Calu3 (cell line): ENCODE results near the gene PPCS. TPM values are rescaled to one million over a fixed set of nuclear protein-coding genes. Genes with fewer than 3 reads are reported as not detected.
"Not testable (repeated sequence)": the region's sequence is repeated elsewhere in the genome, so short reads cannot be mapped to it uniquely, and the experiment has no call there.

Source experiments
- BruUV-seq: library from RNA; stranded (reverse); fragments of 400-500 nt; replicated peaks from 2 replicates; lab custom pipeline; 2021; lab: Mats Ljungman, UMichigan
- CTCF ChIA-PET: fragments of 300-600 bp; sonication (Branson Sonifier 250); formaldehyde crosslinking; loops from one replicate; lab custom pipeline; 2022; ENCODE audit warnings: antibody characterized with exemption; lab: Charles Lee
- DNase-seq: peaks from one replicate; pipeline ENCODE4 v3.0.0; 2022
- H3K27ac Mint-ChIP-seq: one replicate; pipeline ENCODE4 v1.8.0; 2022; ENCODE audit warnings: mixed read lengths; ENCODE audit not compliant: unreplicated experiment
- H3K27me3 Mint-ChIP-seq: one replicate; pipeline ENCODE4 v1.8.0; 2022; ENCODE audit warnings: mixed read lengths; ENCODE audit not compliant: unreplicated experiment
- H3K36me3 Mint-ChIP-seq: one replicate; pipeline ENCODE4 v1.8.0; 2022; ENCODE audit warnings: mild to moderate bottlenecking, moderate library complexity, mixed read lengths; ENCODE audit not compliant: insufficient read depth, unreplicated experiment
- H3K4me1 Mint-ChIP-seq: one replicate; pipeline ENCODE4 v1.8.0; 2022; ENCODE audit warnings: mild to moderate bottlenecking, low read depth, mixed read lengths; ENCODE audit not compliant: unreplicated experiment
- H3K4me3 Mint-ChIP-seq: one replicate; pipeline ENCODE4 v1.8.0; 2022; ENCODE audit warnings: mild to moderate bottlenecking, low read depth, moderate library complexity, mixed read lengths; ENCODE audit not compliant: unreplicated experiment
- H3K9me3 Mint-ChIP-seq: one replicate; pipeline ENCODE4 v1.8.0; 2022; ENCODE audit warnings: low read depth, mixed read lengths; ENCODE audit not compliant: unreplicated experiment
- CTCF ChIP-seq: fragments of 200-600 bp; IDR thresholded peaks from one replicate; pipeline ENCODE4 v1.8.0; 2022; ENCODE audit warnings: antibody characterized with exemption; ENCODE audit not compliant: unreplicated experiment
- intact Hi-C: fragments of 100-400 bp; cut with micrococcal nuclease; formaldehyde crosslinking; loops from one replicate; pipeline ENCODE4 v1.10.0; 2022; ENCODE audit not compliant: unreplicated experiment
- total RNA-seq: library from RNA; stranded (reverse); gene quantifications from 2 replicates; pipeline ENCODE4 v1.2.3, GENCODE V29; 2022

The PPCS gene
- total RNA-seq, 1 experiment from 2014 or later: 67.8 TPM

DNA sequence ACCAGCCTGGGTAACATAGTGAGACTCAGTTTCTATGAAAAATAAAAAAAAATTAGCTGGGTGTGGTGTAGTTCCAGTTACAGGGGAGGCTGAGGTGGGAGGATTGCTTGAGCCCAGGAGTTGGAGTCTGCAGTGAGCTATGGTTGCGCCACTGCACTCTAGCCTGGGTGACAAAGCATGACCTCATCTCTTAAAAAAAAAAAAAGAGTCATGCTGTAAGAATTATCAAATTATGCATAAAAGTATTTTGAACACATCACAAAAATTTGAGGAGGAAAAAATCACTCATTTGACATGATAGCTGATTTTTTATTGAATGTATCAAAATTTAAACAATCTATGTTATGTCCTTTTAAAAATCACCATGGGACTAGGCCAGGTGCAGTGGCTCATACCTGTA lies 24.6 kb downstream of the PPCS start:
- Mint-ChIP-seq H3K27me3 (no peaks in the 10 kb centered on the region), H3K36me3 (no peaks in the 10 kb centered on the region), H3K4me3 (no peak overlapping the region), H3K27ac (no peak overlapping the region), H3K9me3 (no peaks in the 10 kb centered on the region), H3K4me1 (no peaks in the 10 kb centered on the region)
- BruUV-seq: no TSS peak
- no peak for TF ChIP-seq CTCF
- no peak for DNase-seq
- CTCF ChIA-PET: interaction anchor here (0.6 kb wide), 1 partner anchor 53 kb away, joined by 3 read pairs; no protein-coding TSS in a partner anchor
- intact Hi-C loops: no loop called here

DNA sequence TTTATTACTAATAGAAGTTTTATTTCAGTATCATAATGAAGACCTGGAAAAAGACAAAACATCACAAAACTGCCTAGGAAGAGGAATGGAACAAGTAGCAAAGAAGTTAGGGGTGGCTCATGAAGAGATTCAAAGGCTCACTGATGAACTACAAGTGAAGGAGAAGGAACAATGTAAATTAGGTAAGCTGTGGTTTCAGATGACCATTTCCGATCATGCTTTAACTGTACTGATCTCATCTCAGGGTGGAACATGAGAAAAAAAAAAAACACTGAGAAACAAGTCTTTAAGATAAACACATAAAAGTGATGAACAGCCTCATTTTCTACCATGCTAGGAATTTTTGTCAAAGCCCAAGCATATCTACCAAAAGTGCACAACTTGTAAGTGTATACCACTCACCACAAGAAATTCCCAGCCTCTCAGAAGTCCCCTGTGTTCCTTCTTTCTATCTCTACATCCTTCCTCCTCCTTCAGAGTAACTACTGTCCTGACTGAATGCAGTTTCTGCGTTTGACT lies 26.4 kb downstream of the PPCS start:
- CTCF ChIA-PET: interaction anchor here (0.7 kb wide), 1 partner anchor 238 kb away, joined by 3 read pairs; no protein-coding TSS in a partner anchor

DNA sequence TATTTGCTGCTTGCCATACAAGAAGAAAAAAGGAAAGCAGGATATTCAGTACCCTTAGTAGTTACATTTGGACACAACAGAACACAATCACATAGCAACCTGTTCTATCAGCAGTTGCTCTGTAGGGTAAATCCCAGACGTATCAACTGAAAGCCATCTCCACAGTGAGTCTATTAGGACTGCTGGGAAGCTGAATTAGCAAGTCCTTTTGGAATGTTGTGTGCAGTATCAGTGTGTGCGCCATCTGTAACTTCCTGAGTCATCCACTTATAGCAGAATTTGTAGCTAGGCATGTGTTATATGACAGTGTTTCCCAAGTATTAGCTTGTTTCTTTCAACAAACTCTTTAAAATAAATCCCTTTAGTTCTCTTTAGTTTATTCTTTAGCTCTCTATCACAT lies 28.0 kb downstream of the PPCS start:
- H3K4me3 Mint-ChIP-seq: no peak overlapping the region
- no peak for DNase-seq
- no peak overlapping the region for H3K27ac Mint-ChIP-seq
- intact Hi-C loops: no loop called here
- no peaks in the 10 kb centered on the region for H3K9me3 Mint-ChIP-seq
- BruUV-seq: no TSS peak
- no peak for TF ChIP-seq CTCF
- no peaks in the 10 kb centered on the region for H3K27me3 Mint-ChIP-seq
- H3K36me3 Mint-ChIP-seq: no peaks in the 10 kb centered on the region
- CTCF ChIA-PET: no interaction called here
- no peaks in the 10 kb centered on the region for H3K4me1 Mint-ChIP-seq

More for the DNA sequence above, 26.4 kb downstream of the PPCS start:
- H3K4me1 Mint-ChIP-seq: no peaks in the 10 kb centered on the region
- no peaks in the 10 kb centered on the region for H3K9me3 Mint-ChIP-seq
- DNase-seq: no peak
- intact Hi-C loops: no loop called here
- BruUV-seq: no TSS peak
- TF ChIP-seq CTCF: no peak
- no peak overlapping the region for H3K4me3 Mint-ChIP-seq
- no peaks in the 10 kb centered on the region for H3K36me3 Mint-ChIP-seq
- H3K27ac Mint-ChIP-seq: no peak overlapping the region
- no peaks in the 10 kb centered on the region for H3K27me3 Mint-ChIP-seq

- TF ChIP-seq CTCF: no peak
- intact Hi-C loops: no loop called here
- H3K27ac Mint-ChIP-seq: no peak overlapping the region
- H3K27me3 Mint-ChIP-seq: no peaks in the 10 kb centered on the region
- no peaks in the 10 kb centered on the region for H3K9me3 Mint-ChIP-seq
- no peak overlapping the region for H3K4me3 Mint-ChIP-seq
- H3K4me1 Mint-ChIP-seq: no peaks in the 10 kb centered on the region
- no peak for DNase-seq
- CTCF ChIA-PET: no interaction called here
- BruUV-seq: no TSS peak
- H3K36me3 Mint-ChIP-seq: no peaks in the 10 kb centered on the region
Measured at GRCh38 chr1:42490237-42490636, 33.9 kb downstream of the PPCS start.

DNA sequence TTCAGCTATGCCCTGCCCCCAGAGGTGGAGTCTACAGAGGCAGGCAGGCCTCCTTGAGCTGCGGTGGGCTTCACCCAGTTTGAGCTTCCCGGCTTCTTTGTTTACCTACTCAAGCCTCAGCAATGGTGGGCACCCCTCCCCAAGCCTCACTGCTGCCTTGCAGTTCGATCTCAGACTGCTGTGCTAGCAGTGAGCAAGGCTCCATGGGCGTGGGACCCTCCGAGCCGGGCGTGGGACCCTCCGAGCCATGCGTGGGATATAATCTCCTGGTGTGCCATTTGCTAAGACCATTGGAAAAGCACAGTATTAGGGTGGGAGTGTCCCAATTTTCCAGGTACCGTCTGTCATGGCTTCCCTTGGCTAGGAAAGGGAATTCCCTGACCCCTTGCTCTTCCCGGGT lies 45.7 kb downstream of the PPCS start:
- H3K4me1 Mint-ChIP-seq, H3K36me3 Mint-ChIP-seq, H3K9me3 Mint-ChIP-seq, H3K27ac Mint-ChIP-seq, intact Hi-C loops, DNase-seq, H3K4me3 Mint-ChIP-seq, BruUV-seq, H3K27me3 Mint-ChIP-seq: not testable (repeated sequence)
- CTCF ChIA-PET: interaction anchor here (0.6 kb wide), 1 partner anchor 1609 kb away, joined by 3 read pairs; no protein-coding TSS in a partner anchor
